Embryonic facial prominence (tissue), 1 donor: ENCODE measurements around the gene GINS2.

ENCODE experiments used
- DNase-seq: peaks from one replicate; pipeline ENCODE4 v3.0.0-alpha.2; 2016; ENCODE audit errors: extremely low spot score

GINS2 gene

DNA sequence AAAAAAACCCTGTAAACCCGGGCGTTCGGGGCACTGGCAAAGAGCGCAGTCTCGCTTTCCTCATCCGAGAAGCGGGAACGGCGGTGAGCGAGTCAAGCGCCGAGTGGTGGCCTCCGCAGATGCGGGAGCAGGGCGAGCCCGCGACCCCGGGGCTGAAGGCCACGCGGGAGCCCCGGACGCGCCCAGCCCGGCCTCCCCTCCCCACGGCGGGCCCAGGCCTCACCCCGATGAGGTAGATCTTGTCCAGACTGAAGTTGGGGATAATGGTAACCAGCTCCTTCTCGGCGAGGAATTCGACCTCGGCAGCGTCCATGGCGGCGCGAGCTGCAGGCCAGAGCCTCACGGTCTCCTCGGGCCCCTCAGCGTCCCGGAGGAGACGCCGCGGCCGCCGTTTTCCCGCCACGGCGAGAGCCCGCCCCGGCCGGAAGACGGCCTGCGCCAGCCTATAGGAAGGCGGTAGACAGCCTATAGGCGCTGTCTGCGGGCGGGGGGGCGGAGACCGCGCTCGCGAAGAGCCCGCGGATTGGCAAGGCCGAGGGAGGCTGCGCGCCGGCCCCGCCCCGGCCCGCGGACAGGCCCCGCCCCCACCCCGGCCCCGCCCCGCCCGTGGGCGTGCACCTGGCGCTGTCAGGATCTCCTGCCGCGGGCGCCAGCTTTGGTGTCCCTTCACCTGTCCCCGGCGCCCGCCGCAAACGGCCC, at the start of gene GINS2:
TSS of gene GINS2 (minus strand) at position 369 of the 699 bp plus-strand sequence. CDS start at position 313, 56 bp downstream.
- DNase-seq, result peak; percentile 85

DNA sequence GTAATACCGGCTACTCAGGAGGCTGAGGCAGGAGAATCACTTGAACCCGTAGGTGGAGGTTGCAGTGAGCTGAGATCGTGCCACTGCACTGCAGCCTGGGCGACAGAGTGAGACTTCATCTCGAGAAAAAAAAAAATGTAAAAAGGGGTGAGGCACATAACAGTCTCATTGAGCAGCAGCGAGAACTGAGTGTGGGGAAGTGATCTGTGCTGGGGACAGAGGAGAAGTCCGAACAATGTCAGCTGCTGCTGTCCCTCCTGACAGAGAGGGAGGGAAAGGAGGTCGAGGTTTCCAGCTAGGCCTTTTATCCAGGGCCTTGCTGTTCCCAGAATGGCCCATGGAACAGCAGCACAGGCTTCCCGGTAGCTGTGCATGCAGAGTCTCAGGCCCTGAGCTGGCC, 48.2 kb upstream of the GINS2 start:
- DNase-seq, result no peak

DNA sequence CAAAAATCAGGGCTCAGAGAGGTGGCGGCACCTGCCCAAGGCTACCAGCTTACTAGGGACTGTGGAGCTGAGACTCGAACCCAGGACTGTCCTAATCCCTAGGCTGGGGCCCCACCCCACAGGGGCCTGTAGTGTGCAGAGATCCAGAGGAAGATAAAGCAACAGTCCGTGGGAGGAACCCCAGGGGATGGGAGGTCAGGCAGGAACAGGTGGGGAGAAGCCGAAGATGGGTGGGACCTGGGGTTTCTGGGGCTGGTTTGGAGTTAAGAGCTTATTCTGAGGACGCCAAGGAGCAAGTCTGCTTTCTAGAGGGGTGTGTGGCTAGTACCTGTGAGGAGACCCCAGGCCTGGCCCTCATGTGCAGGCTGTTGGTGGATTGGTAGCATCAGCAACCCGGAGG, 47.2 kb upstream of the GINS2 start:
- DNase-seq, result no peak

DNA sequence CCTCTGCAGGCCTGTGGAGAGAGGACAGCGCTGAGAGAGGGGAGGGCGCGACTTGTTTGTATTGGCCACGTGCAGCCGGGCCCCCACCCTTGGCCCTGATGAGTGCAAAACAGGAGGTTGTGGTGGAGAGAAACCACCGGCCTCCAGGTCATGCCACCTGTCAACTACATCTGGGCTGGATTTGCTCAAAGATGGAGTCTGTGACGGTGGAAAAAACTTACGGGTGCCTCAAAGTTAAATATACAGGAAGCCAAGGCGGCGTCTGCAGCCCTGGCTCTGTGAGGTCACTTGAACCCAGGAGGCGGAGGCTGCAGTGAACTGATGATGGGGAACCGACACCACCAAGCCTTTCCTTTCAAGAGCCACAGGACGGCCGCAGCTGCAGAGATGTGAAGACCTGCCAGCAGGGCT, 46.5 kb upstream of the GINS2 start:
- no peak for DNase-seq

DNA sequence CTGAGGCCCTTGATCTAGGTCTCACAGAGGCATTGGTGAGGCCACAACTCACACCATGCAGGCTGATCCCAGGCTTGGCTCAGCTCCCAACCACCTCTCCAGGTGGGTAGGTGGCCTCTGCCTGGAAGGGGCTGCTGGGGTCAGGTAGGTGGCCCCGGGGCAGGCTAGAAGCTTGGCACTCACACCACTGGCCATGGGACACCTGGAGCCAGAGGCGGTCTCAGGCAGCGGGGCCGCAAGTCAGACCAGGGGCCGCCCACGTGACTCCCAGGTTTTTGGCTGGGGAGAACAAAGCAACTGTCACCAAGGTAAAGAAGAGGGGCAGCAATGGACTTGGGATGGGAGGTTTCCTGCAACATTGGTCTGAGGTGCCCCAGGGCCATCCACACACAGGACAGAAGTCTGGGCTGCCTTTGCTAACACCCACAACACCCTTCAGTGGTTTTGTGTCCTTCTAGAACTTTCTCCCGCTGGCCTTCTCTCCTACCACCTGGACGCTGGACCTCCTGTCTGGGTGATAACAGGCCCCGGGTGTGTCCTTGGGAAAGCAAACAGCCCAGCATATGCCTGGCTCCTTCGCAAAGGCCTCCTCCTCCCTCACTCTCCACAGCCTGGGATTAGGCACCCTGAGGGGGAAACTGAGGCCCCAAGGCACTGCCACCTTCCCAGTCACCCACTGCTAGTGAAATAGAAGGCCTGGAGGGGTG, 45.7 kb upstream of the GINS2 start:
- no peak for DNase-seq

DNA sequence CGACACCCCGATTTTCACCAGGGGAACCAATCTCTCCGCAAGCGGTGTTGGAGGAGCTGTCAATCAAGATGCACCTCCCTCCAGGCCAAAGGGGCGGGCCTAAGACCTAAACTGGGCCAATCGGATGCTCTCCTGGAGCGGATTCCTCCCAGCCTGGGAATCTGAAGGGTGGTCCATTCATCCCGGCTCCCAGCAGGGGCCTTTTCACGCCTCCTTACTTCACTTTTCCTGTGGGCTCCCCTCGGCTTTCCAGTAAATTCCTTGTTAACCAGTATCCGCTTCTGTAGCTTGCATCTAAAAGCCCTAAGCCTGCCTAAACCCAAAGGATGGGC, 45.1 kb upstream of the GINS2 start:
- no peak for DNase-seq

DNA sequence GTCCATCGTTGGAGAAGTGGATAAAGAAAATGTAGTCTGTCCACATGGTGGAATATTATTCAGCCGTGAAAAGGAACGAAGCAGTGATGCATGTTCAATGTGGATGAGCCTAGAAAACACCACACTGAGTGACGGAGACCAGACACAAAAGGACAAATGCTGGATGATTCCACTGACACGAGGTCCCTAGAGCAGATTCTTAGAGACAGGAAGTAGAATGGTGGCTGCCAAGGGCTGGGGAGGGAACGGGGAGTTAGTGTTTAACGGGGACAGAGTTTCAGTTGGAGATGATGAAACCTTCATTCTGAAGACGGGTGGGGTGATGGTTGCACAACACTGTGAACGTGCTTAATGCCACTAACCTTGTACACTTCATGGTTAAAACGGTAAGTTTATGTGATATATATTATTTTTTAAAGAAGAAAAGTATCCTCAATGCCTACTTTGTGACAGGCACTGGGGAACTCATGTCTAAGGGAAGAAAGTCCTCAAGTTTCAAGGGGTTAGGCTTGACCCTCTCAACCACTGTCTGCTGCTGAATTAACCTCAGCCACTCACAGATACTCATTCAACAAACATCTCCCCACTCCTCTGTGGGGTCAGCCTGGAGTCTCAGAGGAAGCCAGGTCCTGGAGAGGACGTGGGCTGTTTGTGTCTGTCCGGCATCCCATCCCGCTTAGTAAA, 44.5 kb upstream of the GINS2 start:
- no peak for DNase-seq

DNA sequence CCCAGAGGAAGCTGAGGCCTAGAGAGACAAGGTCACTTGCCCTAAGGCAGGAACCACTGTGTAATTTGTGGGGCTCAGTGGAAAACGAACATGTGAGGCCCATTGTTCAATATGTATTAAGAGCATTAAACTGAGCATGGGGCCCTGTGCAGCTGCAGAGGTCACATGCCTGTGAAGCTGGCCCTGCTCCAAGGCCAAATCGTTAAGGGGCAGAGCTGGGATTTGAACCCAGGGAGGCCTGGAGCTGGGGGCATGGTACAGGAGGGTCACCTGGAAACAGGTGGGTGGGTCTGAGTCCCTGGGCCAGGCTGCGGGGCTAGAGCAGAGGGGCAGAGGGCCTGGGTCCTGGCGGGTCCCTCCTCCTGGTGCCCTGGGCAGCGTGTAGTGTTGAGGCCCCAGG, 42.4 kb upstream of the GINS2 start:
- DNase-seq, result no peak

DNA sequence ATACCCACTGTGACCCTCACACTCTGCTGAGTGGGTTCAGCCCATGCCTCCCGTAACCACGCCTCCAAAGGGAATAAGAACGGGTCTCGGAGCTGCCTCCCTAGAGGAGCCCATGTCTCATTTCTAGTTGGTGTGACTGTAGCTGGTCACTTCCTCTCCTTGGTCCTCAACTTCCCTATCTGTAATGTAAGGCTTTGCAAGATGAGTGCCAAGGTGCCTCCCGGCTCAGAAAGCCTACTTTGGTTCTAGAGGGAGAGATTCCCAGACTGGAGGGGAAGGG, 41.4 kb upstream of the GINS2 start:
- DNase-seq, result no peak

DNA sequence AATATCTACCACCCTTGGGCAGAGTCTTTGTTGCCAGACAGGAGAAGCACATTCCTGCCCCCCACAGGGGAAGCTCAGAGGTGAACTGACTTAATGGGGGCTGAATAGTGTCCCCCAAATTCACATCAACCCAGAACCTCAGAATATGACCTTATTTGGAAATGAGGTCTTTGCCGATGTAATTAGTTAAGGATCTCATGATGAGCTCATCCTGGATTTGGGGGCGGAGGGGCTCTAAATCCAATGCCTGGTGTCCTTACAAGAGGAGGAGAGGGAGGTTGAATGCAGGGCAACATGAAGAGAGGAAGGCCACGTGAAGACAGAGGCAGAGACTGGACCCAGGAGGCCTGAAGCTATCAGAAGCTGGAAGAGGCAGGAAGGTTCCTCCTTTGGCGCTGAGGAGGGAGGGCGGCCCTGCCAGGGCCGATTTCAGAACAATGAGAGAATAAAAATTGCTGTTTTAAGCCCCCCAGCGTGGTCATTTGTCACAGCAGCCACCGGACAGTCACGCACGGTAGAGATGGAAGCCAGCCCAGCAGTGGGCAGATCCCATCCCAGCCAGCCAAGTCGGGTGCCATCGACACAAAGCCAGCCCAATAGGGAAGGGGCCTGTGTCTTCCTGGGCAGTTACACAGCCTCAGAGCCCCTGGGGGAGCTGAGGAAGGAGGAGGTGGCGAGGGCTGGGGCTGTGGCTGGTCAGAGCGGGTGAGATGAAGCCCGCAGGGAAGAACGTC, 40.9 kb upstream of the GINS2 start:
- DNase-seq, result no peak

DNA sequence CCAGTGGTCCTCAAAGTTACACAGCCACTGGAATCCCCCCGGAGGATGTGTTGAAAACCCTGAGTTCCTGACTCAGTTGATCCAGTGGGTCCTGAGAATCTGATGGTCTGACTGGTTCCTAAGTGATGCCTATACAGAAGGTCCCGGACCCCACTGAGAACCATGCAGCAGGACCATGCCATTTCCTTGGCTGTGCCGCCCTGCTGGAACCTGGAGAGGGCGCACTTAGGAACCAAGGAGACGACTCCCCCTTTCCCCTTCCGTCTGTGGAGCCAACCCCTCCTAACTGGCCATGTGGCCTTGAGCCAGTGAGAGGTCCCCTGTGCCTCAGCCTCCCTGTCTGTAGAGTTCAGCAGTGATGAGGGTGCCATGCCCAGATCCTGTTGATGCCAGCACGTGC, 40.1 kb upstream of the GINS2 start:
- no peak for DNase-seq

DNA sequence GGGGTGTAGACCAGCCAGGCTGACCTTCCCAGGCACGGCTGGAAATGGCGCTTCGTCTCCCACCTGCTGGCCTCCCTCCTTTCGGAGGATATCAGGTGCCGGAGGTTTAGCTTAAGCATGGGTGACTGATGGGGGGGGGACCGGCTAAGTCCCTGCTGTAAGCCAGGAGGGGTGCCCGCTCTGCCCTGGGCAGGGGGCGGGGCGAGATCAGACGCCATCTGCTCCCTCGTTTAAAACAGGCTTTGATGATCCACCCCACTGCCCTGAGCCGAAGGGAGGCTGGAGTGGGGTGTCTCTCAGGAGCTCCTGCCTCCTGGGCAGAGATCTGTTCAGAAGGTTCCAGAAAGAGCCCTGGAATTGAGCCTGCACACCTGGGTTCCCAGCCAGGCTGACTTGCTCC, 36.2 kb upstream of the GINS2 start:
- no peak for DNase-seq

DNA sequence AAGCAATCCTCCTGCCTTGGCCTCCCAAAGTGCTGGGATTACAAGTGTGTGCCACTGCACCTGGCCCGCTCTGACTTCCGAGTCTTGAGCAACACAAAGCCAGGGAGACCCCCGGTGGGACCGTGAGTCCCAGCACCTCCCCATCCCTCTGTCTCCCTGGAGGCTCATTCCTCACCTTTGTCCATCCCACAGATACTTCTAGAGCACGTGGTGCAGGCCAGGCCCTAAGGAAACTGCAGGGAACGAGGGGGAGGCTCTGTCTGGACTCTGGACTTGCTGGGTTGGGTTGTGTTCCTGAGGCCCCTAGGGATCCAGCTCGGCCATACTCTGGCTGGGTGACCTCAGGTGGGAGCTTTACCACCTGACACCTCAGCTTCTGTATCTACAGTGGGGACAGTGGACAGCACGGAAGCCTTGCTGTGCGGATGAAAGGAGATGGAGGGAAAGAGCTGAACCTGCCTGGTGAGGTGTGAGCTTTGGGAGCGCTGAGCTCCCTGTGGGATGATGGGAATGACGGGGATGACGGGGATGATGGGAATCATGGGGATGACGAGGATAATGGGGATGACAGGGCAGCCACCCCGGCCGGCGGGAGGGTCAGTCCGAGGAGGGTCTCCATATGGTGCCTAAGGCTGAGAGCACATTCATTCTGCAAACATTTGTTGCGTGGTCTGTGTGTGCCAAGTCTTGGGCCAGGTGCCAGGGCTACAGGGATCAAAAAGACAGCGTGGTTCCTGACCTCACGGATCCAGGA, 35.5 kb upstream of the GINS2 start:
- DNase-seq, result no peak

DNA sequence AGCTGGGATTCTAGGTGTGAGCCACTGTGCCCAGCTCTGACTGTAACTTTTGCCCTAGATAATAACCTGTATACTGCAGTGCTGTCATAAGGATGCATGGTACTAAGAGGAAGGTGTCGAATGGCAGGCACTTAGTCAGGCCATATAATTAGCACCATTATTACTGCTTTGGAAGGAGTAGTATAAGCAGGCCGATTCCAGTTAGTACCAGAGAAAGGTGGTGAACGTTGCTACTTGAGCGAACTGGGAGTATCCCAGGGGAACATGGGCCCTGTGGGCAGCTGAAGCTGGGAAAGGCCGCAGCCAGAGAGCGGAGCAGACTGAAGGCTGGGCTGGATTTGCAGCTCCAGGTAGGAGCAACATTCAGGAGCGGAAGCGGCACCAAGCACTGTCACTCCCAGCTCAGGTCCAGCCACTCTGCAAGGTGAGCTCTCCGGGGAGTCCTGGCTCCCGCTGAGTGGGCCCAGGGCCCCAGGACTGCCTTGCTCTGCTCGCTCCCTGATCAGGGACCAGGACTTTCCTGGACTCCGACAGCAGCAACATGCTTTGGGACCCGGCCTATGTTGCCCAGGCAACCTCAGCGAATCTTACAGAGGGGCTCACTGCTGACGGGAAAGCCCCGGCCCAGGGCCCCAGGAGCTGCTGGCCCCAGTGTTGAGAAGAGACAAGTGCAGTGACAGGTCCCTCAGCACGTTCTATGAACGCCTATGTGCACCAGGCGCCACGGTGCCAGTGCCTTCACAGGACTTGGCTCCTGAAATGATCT, 33.6 kb upstream of the GINS2 start:
- no peak for DNase-seq

DNA sequence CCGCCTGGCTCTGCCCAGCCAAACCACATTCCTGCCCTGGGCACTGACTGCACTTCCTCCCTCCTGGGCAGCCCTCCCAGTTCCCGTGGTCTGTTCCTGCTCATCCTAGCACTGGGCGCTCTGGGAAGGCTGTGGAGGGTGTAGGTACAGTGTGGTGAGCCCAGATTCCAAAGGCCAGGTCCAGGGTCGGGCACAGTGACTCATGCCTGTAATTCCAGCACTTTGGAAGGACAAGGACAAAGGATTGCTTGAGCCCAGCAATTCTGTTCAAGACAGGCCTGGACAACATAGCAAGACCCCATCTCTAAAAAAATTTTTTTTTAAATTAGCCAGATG, 31.5 kb upstream of the GINS2 start:
- no peak for DNase-seq

DNA sequence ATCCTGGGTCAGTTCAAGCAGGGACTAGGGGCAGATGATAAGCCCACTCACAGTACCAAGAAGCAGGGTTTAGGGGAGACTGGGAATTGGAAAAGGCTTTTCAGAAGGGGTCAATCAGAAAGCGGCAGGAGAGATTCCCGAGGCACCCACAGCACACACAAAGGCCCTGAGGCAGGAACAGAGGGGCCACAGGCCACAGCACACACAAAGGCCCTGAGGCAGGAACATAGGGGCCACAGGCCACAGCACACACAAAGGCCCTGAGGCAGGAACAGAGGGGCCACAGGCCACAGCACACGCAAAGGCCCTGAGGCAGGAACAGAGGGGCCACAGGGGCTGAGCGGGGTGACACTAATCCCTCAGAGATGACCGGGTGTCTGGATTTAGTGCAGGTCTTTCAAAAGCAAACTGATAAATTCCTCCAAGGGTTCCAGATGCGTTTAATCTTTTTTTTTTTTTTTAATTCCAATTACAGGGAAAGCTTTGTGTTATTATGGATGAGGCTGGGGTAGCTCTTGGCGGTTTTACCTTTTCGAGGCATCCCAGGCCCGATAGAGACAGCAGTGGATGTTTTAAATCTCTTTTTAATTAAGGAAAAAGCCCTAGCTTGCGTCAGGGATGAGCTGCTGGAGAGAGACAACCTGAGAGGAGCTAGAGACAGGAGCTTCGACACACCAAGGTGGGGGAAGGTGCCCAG, 31.0 kb upstream of the GINS2 start:
- no peak for DNase-seq

DNA sequence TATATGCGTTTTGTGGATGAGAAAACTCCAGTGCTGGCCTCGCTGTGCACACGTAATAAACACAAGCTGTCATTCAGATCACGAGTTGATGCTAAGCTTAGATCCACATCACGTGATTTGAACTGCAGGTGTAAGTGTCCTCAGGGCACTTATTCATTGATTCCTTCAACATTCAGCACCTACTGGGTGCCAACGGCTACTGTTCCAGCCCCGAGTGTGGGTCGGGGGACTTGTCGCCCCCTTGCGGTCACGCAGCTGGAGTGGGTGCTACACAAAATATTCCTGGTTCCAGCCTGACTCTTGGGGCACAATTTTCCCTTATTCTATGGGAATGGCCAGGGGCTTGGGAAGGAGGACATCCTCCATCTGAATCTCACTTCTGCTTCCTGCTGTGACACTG, 29.9 kb upstream of the GINS2 start:
- no peak for DNase-seq

DNA sequence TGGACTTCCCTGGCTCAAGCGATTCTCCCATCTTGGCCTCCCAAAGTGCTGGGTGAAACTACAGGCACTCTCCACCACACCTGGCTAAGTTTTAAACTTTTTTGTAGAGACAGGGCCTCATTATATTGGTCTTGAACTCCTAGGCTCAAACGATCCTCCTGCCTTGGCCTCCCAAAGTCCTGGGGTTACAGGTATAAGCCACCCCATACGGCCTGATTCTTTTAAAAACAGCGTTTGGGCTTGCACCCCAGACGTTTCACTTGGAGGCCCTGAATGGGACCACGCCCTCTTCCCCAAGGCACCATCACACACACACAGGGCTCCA, 29.4 kb upstream of the GINS2 start:
- DNase-seq, result no peak

DNA sequence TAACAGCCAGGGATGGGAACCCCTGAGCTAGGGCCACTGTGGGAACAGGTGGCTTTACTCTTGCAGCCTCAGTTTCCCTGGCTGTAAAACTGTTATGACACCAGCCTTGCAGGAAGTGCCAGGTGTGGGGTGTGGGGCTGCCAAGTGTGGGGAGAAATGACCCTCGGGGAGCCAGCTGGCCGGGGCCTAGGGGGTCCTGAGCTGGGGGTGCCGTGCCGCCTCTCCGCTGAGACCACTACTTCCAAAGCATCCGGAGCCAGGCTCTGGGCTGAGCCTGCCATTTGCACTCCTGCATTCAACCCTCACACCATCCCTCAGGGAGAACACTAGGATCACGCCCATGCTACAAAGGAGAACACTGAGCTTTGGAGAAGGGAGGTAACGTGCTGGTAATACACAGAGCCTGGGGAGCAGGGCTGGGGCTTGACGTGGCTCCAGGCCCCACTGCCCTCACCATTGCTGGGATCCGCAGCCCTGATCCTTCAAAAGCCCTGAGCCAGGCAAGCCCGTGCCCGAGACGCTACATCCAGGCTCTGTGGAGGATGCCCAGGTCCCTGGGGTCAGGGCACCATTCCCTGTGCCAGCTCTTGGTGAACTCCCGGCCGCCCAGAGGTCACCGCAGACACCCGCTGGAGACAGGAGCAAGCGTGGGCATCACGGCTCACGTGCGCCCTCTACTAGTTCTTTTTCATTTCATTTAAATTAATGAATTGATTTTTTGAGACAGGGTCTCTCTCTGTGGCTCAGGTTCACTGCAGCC, 28.8 kb upstream of the GINS2 start:
- no peak for DNase-seq

DNA sequence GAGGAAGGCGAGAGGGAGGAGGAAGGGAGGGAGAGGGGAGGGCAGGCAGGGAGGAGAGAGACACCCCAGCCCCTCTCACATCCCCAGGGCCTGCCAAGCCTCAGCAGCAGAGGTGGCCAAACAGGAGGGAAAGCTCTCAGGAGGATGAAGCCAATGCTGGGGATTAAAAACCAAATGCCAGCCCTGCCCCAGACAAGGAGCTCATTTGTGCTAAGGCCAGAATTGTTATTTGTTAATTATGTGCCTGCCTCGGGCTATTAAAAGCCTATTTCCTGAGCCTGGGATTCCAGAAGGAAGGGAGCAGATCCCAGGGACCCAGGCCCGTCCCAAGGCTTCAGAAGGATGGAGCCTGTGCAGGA, 27.9 kb upstream of the GINS2 start:
- DNase-seq, result no peak
